Osteoblast (primary cell): ENCODE results near the gene INO80. TPM values are rescaled to one million over a fixed set of nuclear protein-coding genes. Genes with fewer than 3 reads are reported as not detected.

ENCODE experiments used
- DNase-seq: peaks from one replicate; pipeline ENCODE4 v3.0.0; 2011; ENCODE audit warnings: low spot score, mixed read lengths; ENCODE audit not compliant: insufficient read length; ENCODE audit errors: missing footprints
- H2AFZ ChIP-seq: 2 replicates; pipeline ENCODE4 v1.6.0; 2011; ENCODE audit warnings: mild to moderate bottlenecking, low read length
- H3K27ac ChIP-seq: 2 replicates; pipeline ENCODE4 v1.5.1; 2011; ENCODE audit warnings: mild to moderate bottlenecking, low read depth, low read length, moderate library complexity
- H3K27me3 ChIP-seq: 2 replicates; pipeline ENCODE4 v1.6.0; 2012; ENCODE audit warnings: mild to moderate bottlenecking, control low read depth, inconsistent platforms, low read length, moderate library complexity; ENCODE audit not compliant: insufficient read depth
- H3K36me3 ChIP-seq: 2 replicates; pipeline ENCODE4 v1.5.1; 2011; ENCODE audit warnings: mild to moderate bottlenecking, low read length, control low read depth, moderate library complexity; ENCODE audit not compliant: insufficient read depth
- H3K4me1 ChIP-seq: 2 replicates; pipeline ENCODE4 v1.5.1; 2011; ENCODE audit warnings: mild to moderate bottlenecking, low read length, control low read depth, moderate library complexity; ENCODE audit not compliant: insufficient read depth
- H3K4me2 ChIP-seq: 2 replicates; pipeline ENCODE4 v1.6.0; 2011; ENCODE audit warnings: mild to moderate bottlenecking, low read length; ENCODE audit not compliant: insufficient read depth
- H3K4me3 ChIP-seq: fragments of 200-600 bp; sonication (generic); 3 replicates; pipeline ENCODE4 v1.5.1; 2012; ENCODE audit warnings: mild to moderate bottlenecking, low read length, inconsistent platforms; ENCODE audit not compliant: insufficient read depth
- H3K79me2 ChIP-seq: 2 replicates; pipeline ENCODE4 v1.6.0; 2012; ENCODE audit warnings: mild to moderate bottlenecking, low read length, control low read depth, inconsistent platforms; ENCODE audit not compliant: insufficient read depth
- H3K9me3 ChIP-seq: 2 replicates; pipeline ENCODE4 v1.5.1; 2011; ENCODE audit warnings: low read depth, low read length, control low read depth
- H4K20me1 ChIP-seq: 2 replicates; pipeline ENCODE4 v1.6.0; 2012; ENCODE audit warnings: mild to moderate bottlenecking, low read length, control low read depth; ENCODE audit not compliant: insufficient read depth
- total RNA-seq: library from RNA; depleted of rRNA; stranded (reverse); fragments of >200 nt; gene quantifications from 2 replicates; pipeline ENCODE4 v1.2.3, GENCODE V29; 2012
- TF ChIP-seq, protein P1 (sequence below): IDR thresholded peaks from 2 replicates; pipeline ENCODE4 v1.5.1; 2011; ENCODE audit warnings: mild to moderate bottlenecking, low read depth, low read length, moderate library complexity; ENCODE audit errors: extremely low read depth

INO80 gene
- total RNA-seq, 1 donor: 23.5 TPM

DNA sequence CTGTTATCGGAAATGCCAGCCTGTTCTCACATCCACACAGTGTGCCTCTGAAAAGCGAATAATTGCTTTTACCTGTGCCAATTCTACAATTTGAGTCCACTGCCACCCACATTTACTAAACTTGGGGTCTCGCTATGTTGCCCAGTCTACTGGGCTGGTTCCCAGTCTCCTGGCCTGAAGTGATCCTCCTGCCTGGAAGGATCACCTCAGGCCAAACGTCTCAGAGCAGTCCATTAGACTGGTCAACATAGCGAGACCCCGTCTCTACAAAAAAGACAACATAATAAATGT lies 827 bp upstream of the INO80 start:
- TF ChIP-seq, protein P1, sequence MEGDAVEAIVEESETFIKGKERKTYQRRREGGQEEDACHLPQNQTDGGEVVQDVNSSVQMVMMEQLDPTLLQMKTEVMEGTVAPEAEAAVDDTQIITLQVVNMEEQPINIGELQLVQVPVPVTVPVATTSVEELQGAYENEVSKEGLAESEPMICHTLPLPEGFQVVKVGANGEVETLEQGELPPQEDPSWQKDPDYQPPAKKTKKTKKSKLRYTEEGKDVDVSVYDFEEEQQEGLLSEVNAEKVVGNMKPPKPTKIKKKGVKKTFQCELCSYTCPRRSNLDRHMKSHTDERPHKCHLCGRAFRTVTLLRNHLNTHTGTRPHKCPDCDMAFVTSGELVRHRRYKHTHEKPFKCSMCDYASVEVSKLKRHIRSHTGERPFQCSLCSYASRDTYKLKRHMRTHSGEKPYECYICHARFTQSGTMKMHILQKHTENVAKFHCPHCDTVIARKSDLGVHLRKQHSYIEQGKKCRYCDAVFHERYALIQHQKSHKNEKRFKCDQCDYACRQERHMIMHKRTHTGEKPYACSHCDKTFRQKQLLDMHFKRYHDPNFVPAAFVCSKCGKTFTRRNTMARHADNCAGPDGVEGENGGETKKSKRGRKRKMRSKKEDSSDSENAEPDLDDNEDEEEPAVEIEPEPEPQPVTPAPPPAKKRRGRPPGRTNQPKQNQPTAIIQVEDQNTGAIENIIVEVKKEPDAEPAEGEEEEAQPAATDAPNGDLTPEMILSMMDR: no peak
- H3K4me1 ChIP-seq: peaks cover 10% of the 10 kb centered on the region
- H3K79me2 ChIP-seq: peaks cover 45% of the 10 kb centered on the region
- H3K9me3 ChIP-seq: no peaks in the 10 kb centered on the region
- no peak for DNase-seq
- peak overlapping the region; percentile 99 for H3K27ac ChIP-seq
- no peaks in the 10 kb centered on the region for H3K27me3 ChIP-seq
- peak overlapping the region; percentile 100 for H3K4me3 ChIP-seq
- peak overlapping the region; percentile 92 for H3K4me2 ChIP-seq
- H4K20me1 ChIP-seq: no peaks in the 10 kb centered on the region
- H2AFZ ChIP-seq: peak overlapping the region; percentile 87
- H3K36me3 ChIP-seq: peaks cover 4% of the 10 kb centered on the region

DNA sequence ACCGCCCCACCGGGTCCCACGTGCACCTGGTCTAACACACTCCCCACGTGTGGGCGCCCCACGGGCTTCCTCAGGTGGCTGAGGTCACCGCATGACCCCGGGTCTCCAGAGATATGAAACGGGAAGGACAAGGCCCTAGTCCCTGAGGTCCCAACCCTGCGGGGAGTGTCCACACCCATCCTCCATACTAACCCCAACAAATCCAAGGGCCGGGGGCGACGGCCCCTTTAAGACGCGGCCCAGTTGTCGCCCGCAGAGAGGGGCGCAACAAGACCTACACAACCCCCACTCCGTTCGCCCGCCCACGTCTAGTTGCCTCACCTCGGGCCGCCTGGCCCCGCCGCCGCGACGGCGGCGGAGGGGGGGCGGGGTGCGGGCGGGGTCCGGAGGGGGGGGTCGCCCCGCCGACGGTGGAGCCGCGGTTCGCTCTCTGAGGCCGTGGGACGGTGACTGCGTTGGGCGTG lies 396 bp downstream of the INO80 start:
- TF ChIP-seq, protein P1: no peak
- H3K36me3 ChIP-seq: peaks cover 4% of the 10 kb centered on the region
- peak; percentile 82 for DNase-seq
- peak overlapping the region; percentile 99 for H3K27ac ChIP-seq
- H3K4me3 ChIP-seq: peak overlapping the region; percentile 100
- no peaks in the 10 kb centered on the region for H3K9me3 ChIP-seq
- peak overlapping the region; percentile 95 for H3K4me2 ChIP-seq
- peaks cover 58% of the 10 kb centered on the region for H3K79me2 ChIP-seq
- H3K27me3 ChIP-seq: no peaks in the 10 kb centered on the region
- H2AFZ ChIP-seq: peak overlapping the region; percentile 87
- H4K20me1 ChIP-seq: no peaks in the 10 kb centered on the region
- H3K4me1 ChIP-seq: peaks cover 10% of the 10 kb centered on the region

DNA sequence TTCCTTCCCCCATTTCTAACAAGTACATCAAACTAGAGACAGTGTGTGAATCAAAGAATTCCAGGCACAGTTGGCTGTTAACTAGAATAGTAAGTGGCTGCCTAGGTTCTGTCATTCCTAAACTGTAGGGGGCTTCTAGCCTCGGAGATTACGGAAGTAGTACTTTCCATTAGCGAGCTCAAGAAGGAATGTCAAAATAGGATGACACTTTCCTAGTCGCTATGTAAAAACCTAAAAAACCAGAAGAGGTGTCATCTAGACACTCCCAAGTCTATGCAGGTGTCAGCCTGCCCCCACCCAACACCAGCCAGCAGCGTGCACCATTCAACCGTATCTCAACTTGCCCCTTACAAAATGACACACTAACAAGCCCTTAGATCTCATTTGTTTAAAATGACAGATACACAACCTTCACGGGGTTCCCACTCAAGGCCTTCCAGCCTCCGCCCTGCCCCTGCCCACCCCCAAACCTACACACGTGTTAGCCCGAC lies 874 bp downstream of the INO80 start:
- Histone ChIP-seq H3K4me3 (peak overlapping the region; percentile 100), H3K36me3 (peaks cover 4% of the 10 kb centered on the region), H3K9me3 (no peaks in the 10 kb centered on the region), H2AFZ (peak overlapping the region; percentile 40), H4K20me1 (no peaks in the 10 kb centered on the region), H3K27me3 (no peaks in the 10 kb centered on the region), H3K4me2 (peak overlapping the region; percentile 95), H3K4me1 (peaks cover 10% of the 10 kb centered on the region), H3K27ac (peak overlapping the region; percentile 99), H3K79me2 (peaks cover 62% of the 10 kb centered on the region)
- peak; percentile 87 for DNase-seq
- TF ChIP-seq, protein P1: no peak

DNA sequence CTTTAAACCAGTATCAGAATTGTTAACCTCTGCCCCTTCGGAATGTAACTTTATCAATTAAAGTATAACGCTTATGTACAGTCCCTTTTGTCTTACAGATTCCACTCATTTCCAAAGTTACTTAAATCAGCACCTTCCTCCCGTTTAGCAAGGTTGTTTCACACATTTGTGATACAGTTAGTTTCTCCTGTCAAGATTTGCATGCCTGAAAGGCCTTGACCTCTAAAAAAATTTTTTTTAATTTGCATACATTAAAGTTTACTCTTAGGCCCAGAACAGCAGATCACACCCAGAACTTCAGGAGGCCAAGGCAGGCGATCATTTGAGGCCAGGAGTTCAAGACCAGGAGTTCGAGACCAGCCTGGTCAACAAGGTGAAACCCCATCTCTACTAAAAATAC lies 9.1 kb downstream of the INO80 start:
- H3K4me2 ChIP-seq: no peak overlapping the region
- no peak for DNase-seq
- H3K4me1 ChIP-seq: peaks cover 28% of the 10 kb centered on the region
- no peak overlapping the region for H3K4me3 ChIP-seq
- H3K79me2 ChIP-seq: peaks cover 90% of the 10 kb centered on the region
- H3K36me3 ChIP-seq: peaks cover 4% of the 10 kb centered on the region
- TF ChIP-seq, protein P1: no peak
- no peak overlapping the region for H3K27ac ChIP-seq
- no peak overlapping the region for H2AFZ ChIP-seq
- no peaks in the 10 kb centered on the region for H3K27me3 ChIP-seq
- H3K9me3 ChIP-seq: no peaks in the 10 kb centered on the region
- peaks cover 31% of the 10 kb centered on the region for H4K20me1 ChIP-seq
